ENCODE data around the gene SV2C.

DNA sequence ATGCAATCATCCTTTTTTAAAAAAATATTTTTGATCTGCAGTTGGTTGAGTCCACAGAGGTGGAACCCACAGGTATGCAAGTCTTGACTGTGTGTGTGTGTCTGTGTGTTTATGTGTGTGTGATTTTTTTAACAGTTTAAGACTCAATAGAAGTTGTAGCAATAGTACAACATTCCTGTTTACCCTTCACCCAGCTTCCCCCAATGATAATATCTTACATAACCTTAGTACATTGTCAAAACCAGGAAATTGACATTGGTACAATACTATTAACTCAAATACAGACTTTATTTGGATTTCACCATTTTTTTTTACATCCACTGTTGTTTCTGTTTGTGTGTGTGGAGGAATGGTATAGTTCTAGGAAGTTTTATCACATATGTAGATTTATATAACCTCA is 81.8 kb downstream of the SV2C start:
- TF ChIP-seq ZFP90 (CRISPR knock-in tag; IDR thresholded peaks at IDR 0.05; ENCODE audit: borderline replicate concordance) (no peak), CTCF (CRISPR knock-in tag; IDR thresholded peaks at IDR 0.05) (no peak), NR2C2 (CRISPR knock-in tag; IDR thresholded peaks at IDR 0.05; ENCODE audit: borderline replicate concordance) (no peak), ZBTB33 (CRISPR knock-in tag; IDR thresholded peaks at IDR 0.05) (no peak), NFATC3 (CRISPR knock-in tag; IDR thresholded peaks at IDR 0.05) (no peak), POLR2A (IDR thresholded peaks at IDR 0.05; ENCODE audit: insufficient read depth in 1 of 2, low read depth in 2 of 2, low read length in 2 of 2) (no peak), CREB1 (IDR thresholded peaks at IDR 0.05) (no peak), CREB1 (CRISPR knock-in tag; IDR thresholded peaks at IDR 0.05) (no peak), YEATS4 (CRISPR knock-in tag; IDR thresholded peaks at IDR 0.05; ENCODE audit: borderline replicate concordance) (no peak), RCOR2 (CRISPR knock-in tag; IDR thresholded peaks at IDR 0.05) (no peak)
